Hepatocyte (in vitro differentiated cells): Measurements from ENCODE around the gene ARL5A.

Experiments used
- CTCF ChIP-seq: fragments of 200-600 bp; sonication (generic); IDR thresholded peaks from 2 replicates; pipeline ENCODE4 v1.5.1; 2016; ENCODE audit warnings: antibody characterized with exemption, mild to moderate bottlenecking; ENCODE audit not compliant: poor library complexity
- EZH2 ChIP-seq: fragments of 200-600 bp; sonication (generic); IDR thresholded peaks from 2 replicates; pipeline ENCODE4 v1.6.1; 2016; ENCODE audit warnings: antibody characterized with exemption, mild to moderate bottlenecking, borderline replicate concordance
- EZH2phosphoT487 ChIP-seq: fragments of 200-600 bp; sonication (generic); IDR thresholded peaks from one replicate; pipeline ENCODE4 v1.6.1; 2018; ENCODE audit warnings: antibody characterized with exemption, mild to moderate bottlenecking, low read depth, moderate library complexity; ENCODE audit not compliant: unreplicated experiment, severe bottlenecking

GRCh38 chr2:151753540-151753939, 74.7 kb downstream of the ARL5A start:
- no peak for TF ChIP-seq CTCF
- no peak for TF ChIP-seq EZH2
- no peak for TF ChIP-seq EZH2phosphoT487
